ENCODE data around the gene CAMK1D.
"Not testable (repeated sequence)": the region's sequence is repeated elsewhere in the genome, so short reads cannot be mapped to it uniquely, and the experiment has no call there.

The CAMK1D gene

DNA sequence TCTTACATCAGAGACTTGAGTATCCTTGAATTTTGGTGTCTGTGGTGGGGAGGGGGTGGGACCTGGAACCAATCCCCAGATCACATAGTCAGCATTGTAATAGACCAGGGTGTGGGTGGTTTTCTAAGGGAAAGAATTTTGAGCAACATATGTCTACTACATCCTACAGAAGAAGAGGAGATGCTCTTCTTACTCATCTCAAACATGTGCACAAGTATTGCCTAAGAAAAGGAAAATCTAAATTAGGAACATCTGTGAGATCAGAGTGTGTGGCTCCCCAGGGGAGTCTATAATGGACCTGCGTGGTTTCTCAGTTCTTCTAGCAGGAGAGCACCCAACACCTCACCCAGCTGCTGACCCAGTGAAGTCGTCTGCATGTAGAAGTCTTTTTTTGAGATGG is 503.3 kb downstream of the CAMK1D start:
- DNase-seq (ENCODE audit: low spot score): no peak

DNA sequence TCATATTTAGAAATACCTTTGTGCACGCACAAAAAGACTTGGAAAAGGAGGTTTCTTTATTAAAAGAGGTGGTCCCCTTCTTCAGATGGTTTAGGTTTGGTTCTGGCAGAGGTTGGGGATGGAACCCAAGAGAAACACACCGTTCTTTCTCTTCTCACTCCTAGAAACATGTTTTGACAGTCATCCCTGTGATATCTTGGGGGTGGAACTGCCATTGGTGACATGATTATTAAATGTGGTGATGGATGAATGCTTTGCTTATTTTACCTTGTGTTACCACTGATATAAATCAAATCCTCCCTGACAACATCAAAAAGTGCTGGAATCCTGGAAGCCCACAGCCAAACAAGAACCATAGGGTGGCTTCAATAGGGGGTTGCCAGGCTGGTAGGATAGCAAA is 505.6 kb downstream of the CAMK1D start:
- no peak for DNase-seq (ENCODE audit: low spot score)

DNA sequence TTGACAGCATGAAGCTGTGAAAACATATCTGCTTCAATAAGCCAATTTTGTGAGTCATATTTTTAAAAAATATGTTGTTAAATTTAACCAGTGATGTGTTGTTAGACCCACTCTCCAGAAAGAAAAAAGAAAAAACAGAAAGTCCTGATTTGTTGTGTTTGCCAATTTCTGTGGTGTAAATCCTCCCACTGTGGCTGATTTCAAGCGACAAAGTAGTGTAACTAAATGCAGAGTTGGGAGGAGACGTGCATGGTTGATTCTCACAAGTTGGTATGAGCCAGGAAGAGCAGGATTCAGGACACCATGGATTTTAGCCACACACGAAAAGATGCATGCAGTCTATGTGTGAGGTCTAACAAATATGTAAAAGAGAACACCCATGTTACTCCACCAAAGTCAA is 513.1 kb downstream of the CAMK1D start:
- no peak for DNase-seq (ENCODE audit: low spot score)

DNA sequence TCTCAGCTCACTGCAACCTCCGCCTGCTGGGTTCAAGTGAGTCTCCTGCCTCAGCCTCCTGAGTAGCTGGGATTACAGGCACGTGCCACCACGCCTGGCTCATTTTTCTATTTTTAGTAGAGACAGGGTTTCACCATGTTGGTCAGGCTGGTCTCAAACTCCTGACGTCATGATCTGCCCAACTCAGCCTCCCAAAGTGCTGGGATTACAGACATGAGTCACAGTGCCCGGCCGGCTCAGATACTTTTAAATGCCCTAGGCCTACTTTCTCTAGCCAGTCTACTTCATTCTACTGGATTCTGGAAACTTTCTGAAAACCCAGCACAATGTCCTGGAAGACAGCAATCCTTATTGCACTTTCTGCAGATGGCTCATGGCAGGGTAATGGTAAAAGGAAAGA is 516.2 kb downstream of the CAMK1D start:
- not testable (repeated sequence) for DNase-seq (ENCODE audit: low spot score)

DNA sequence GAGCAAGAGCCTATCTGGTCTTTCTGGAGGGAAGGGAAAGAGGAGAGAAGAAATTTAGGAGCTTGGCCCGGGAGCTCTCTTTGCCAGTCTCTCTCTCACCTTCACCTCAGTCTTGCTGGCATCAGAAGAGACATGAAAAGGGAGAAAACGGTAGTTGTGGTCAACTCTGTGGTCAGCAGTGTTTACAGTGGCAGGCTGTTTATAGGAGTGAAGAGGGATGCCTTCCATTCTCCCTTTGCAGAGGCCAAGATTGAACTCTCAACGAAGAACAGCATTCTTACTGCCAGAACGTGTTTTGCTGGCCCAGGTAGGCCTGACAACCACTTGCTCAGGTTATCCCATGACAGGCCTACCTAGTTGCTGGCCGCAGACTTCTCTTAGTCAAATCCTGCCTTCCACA is 518.9 kb downstream of the CAMK1D start:
- no peak for DNase-seq (ENCODE audit: low spot score)

DNA sequence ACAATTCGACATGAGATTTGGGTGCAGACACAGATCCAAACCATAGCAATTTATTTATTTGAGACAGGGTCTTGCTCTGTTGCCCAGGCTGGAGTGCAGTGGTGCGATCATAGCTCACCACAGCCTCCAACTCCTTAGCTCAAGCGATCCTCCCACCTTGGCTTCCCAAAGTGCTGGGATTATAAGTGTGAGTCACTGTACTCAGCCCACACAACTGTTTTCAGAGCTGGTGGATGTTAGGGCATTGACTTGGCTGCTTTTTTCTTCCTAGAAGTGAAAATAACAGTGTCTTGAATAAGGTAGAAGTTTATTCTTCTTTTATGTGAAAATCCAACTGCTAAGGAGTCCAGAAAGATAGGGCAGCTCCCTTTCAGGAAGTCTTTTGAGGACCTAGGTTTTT is 520.1 kb downstream of the CAMK1D start:
- DNase-seq (ENCODE audit: low spot score): no peak

DNA sequence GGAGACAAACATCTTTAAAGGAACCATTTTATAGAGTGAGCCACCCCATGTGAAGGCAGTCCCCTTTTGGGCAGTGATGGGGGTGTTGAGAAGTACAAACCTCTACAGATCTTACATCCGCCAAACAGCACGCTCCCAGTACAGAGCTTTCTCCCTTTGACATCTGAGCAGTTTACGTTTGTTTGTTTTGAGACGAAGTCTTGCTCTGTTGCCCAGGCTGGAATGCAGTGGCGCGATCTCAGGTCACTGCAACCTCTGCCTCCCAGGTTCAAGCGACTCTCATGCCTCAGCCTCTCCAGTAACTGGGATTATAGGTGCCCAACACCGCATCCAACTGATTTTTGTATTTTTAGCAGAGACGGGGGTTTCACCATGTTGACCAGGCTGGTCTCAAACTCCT is 523.2 kb downstream of the CAMK1D start:
- no peak for DNase-seq (ENCODE audit: low spot score)

DNA sequence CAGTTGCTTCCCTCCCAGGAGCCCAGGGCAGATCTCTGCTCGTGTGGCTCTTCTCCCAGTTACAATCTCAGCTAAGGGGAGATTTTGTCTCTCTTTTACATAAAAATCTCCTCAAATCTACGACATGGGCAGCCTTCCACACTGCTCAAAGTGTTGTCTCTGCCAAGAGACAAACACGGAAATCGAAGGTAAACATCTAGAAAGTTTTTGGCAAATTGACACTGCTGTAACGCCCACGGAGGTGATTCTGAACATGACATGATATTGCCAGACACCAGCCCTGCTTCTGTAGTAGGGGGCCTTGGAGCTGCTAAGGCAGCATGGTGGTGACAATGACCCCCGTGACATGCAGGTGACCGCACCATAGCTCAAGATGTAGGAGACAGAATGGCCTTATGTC is 523.8 kb downstream of the CAMK1D start:
- no peak for DNase-seq (ENCODE audit: low spot score)

DNA sequence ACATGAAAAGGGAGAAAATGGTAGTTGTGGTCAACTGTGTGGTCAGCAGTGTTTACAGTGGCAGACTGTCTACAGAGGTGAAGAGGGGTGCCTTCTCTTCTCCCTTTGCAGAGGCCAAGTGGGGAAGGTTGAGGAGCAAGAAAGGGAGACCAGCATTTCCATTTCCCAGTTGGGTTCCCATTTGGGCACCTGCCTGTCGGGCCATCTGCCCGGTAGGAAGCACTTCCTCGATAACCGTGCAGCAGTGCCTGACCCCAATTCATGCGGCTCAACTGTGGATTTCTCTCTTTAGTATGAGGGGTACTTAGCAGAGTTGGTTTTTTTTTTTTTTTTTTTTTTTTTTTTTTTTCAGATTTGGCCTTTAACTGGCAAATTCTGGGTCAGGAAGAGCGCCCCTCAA is 525.2 kb downstream of the CAMK1D start:
- no peak for DNase-seq (ENCODE audit: low spot score)

DNA sequence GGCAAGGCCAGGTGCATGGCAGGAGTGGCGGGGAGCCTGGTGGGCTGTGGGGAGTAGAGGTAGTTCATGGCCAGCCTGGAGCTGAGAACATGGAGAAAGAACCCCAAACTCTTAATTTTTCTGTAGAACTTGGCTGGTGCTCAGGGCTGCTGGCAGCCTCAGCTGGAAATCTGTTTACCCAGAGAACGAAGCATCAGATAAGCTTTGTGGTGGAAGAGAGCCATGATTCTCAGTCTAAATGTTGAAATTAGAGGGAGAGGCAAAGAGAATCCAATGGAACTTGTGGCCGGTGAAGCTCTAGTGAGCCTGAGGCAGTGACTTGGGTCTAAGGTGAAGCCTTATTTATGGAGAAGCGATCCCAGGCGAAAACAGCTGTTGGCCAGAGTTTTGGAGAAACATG is 525.8 kb downstream of the CAMK1D start:
- no peak for DNase-seq (ENCODE audit: low spot score)

DNA sequence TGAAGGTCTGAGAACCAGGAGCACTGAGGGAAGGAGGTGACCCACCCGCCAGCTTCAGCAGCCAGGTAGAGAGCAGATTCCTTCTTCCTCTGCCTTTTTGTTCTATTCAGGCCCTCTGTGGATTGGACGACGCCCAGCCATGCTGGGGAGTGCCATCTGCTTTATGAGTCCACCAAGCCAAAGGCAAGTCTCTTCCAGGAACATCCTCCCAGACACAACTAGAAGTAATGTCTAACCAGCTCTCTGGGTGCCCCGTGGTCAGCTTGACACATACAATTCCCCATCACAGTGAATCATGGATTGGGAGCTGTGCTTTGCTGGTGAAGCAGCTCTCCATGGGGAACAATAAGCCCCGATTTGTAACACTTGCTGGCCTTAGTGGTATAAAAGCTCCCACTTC is 526.9 kb downstream of the CAMK1D start:
- DNase-seq (ENCODE audit: low spot score): no peak

DNA sequence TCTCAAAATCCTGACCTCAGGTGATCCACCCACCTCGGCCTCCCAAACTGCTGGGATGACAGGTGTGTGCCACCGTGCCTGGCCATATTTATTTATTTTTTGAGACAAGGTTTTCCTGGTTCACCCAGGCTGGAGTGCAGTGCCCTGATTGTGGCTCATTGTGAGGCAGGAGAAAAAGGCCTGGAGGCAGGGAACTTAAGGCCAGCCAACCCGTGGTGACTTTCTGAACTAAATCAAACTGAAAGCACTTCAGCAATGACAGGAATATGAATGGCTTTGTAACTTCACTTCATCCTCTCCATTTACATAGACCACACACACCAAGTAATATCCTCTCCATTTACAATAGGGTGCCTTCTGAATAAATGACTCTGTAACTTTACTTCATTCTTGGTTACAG is 527.8 kb downstream of the CAMK1D start:
- no peak for DNase-seq (ENCODE audit: low spot score)

DNA sequence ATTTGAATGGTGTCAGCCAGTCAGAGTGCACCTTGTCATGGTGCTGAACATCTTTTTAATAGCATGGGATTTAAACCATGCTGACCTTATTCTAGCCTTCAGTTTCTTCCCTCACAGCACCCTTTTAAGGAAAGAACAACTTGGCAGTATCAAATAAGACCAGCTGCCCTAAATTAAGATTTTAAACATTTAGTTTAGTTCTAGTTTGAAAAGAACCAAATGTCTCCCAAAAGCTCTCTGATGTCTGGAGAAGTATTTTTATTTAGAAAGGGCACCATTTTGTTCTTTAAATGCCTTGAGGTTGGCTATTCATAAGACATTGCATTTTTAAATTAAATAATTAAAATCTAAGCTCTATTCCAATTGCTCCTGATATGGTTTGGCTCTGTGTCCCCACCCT is 531.1 kb downstream of the CAMK1D start:
- DNase-seq (ENCODE audit: low spot score): no peak

DNA sequence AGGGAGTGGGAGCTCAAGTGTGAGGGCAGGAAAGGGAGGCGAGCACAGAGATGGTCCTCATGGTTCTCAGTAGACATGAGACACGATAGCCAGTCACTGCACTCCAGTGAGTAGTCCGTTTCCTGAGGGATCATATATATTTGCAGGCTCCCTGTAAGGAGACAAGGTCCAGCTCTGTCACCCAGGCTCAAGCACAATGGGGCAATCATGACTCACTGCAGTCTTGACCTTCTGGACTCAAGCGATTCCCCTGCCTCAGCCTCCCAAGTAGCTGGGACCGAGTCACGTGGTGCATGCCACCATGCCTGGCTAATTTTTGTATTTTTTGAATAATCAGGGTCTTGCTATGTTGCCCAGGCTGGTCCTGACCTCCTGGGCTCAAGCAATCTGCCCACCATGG is 535.5 kb downstream of the CAMK1D start:
- DNase-seq (ENCODE audit: low spot score): no peak

Measured in hematopoietic multipotent progenitor cell treated with erythropoietin and hydrocortisone succinate and interleukin-3 and kit ligand, for 17 days (in vitro differentiated cells).